ENCODE measurements around the gene USF2. TPM values are rescaled to one million over a fixed set of nuclear protein-coding genes. Genes with fewer than 3 reads are reported as not detected.

Gene USF2
- total RNA-seq, 1 donor from 2014 or later, result 70.0 TPM

DNA sequence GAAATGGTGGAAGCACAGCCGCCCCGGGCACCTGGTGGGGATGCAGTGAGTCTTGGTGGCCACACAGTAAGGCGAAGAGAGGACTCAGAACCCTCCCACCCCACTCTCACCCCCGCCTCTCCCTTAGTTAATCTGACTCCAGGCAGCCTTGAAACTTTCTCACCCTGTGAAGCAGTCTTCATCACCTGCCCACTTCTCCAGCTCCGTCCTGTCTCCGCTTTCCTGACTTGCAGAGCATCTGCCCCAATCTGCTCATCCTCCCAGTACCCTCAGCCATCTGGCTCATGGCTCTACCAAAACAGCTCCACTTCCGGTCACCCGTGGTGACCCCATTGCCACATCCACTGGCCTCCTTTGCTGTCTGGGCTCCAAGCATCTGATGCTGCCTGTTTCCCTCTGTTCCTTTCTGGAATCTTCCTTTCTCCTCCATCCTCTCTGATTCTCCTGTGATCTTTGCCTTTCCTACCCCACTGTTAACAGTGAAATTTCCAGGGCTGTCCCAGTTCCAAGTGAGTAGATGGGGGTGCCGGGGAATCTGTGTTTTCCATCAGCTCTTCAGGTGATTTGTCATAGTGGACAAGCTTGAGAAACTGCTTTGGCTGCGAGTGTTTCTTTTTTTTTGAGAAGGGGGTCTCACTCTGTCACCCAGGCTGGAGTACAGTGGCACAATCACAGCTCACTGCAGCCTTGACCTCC, 4.3 kb downstream of the USF2 start:
- peak overlapping the region; percentile 30 for H3K4me3 Mint-ChIP-seq (ENCODE audit: unreplicated experiment)
- no peaks in the 10 kb centered on the region for H3K4me1 ChIP-seq (ENCODE audit: insufficient read depth, low read length)
- no peak overlapping the region for H3K27ac Mint-ChIP-seq (ENCODE audit: unreplicated experiment)
- H3K9me3 Mint-ChIP-seq (ENCODE audit: unreplicated experiment), result no peaks in the 10 kb centered on the region
- DNase-seq (ENCODE audit: low read depth) (no peak), FAIRE-seq (no peak)
- H3K27ac ChIP-seq (ENCODE audit: low read depth, low read length), result no peak overlapping the region
- peaks cover 15% of the 10 kb centered on the region for H3K36me3 Mint-ChIP-seq (ENCODE audit: low read depth, unreplicated experiment)
- no peak overlapping the region for H3K4me3 ChIP-seq (ENCODE audit: insufficient read depth, low read depth, low read length)
- TF ChIP-seq, protein P1, sequence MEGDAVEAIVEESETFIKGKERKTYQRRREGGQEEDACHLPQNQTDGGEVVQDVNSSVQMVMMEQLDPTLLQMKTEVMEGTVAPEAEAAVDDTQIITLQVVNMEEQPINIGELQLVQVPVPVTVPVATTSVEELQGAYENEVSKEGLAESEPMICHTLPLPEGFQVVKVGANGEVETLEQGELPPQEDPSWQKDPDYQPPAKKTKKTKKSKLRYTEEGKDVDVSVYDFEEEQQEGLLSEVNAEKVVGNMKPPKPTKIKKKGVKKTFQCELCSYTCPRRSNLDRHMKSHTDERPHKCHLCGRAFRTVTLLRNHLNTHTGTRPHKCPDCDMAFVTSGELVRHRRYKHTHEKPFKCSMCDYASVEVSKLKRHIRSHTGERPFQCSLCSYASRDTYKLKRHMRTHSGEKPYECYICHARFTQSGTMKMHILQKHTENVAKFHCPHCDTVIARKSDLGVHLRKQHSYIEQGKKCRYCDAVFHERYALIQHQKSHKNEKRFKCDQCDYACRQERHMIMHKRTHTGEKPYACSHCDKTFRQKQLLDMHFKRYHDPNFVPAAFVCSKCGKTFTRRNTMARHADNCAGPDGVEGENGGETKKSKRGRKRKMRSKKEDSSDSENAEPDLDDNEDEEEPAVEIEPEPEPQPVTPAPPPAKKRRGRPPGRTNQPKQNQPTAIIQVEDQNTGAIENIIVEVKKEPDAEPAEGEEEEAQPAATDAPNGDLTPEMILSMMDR (IDR thresholded peaks at IDR 0.05; ENCODE audit: insufficient read depth, low read depth, low read length), result no peak
- H3K4me2 ChIP-seq (ENCODE audit: low read length), result no peak overlapping the region
- no peak overlapping the region for H3K9ac ChIP-seq (ENCODE audit: low read length)
- H4K20me1 ChIP-seq (ENCODE audit: insufficient read depth, low read length), result peaks cover 26% of the 10 kb centered on the region
- no peaks in the 10 kb centered on the region for H3K27me3 Mint-ChIP-seq (ENCODE audit: low read depth, unreplicated experiment)
- peaks cover 15% of the 10 kb centered on the region for H3K36me3 ChIP-seq (ENCODE audit: insufficient read depth, low read length)
- no peaks in the 10 kb centered on the region for H3K27me3 ChIP-seq (ENCODE audit: insufficient read depth, low read length)
- H2AFZ ChIP-seq (ENCODE audit: low read depth, low read length), result no peak overlapping the region
- peaks cover 12% of the 10 kb centered on the region for H3K79me2 ChIP-seq (ENCODE audit: insufficient read depth, low read length)
- H3K9me3 ChIP-seq (ENCODE audit: insufficient read depth, low read depth, low read length), result no peaks in the 10 kb centered on the region
- no peaks in the 10 kb centered on the region for H3K4me1 Mint-ChIP-seq (ENCODE audit: low read depth, unreplicated experiment)

DNA sequence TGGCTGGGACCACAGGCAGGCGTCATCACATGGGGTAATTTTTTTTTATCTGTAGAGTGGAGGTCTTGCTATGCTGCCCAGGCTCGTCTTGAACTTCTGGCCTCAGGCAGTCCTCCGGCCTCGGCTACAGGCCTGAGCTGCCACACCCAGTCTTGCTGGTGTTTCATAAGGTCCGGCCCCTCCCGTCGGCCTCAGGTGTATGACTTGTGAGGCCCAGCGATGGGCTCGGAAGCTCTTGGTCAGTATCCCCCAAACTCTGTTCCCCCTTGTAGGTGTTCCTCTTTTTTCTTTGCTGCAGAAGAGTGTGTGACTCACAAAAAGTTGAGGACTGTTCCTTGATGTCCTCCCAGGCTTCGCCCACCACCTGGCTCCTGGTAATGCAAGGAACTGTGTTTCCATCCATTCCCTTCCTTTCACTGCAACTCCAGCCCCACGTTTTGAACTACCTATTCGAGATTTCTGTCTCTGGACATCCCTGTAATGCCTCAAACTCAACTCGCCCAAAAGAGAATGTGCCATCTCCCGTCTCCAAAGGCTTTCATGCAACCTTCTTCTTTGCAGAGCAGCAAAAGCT, 5.0 kb downstream of the USF2 start:
- Histone ChIP-seq H3K79me2 (ENCODE audit: insufficient read depth, low read length) (peaks cover 12% of the 10 kb centered on the region), H3K27me3 (ENCODE audit: insufficient read depth, low read length) (no peaks in the 10 kb centered on the region), H3K9me3 (ENCODE audit: insufficient read depth, low read depth, low read length) (no peaks in the 10 kb centered on the region), H3K4me1 (ENCODE audit: insufficient read depth, low read length) (no peaks in the 10 kb centered on the region), H3K27ac (ENCODE audit: low read depth, low read length) (no peak overlapping the region), H2AFZ (ENCODE audit: low read depth, low read length) (no peak overlapping the region), H3K4me2 (ENCODE audit: low read length) (no peak overlapping the region), H3K36me3 (ENCODE audit: insufficient read depth, low read length) (peaks cover 15% of the 10 kb centered on the region), H3K9ac (ENCODE audit: low read length) (no peak overlapping the region), H3K4me3 (ENCODE audit: insufficient read depth, low read depth, low read length) (no peak overlapping the region), H4K20me1 (ENCODE audit: insufficient read depth, low read length) (peaks cover 26% of the 10 kb centered on the region)
- TF ChIP-seq EZH2 (IDR thresholded peaks at IDR 0.05; ENCODE audit: insufficient read depth, low read length), result no peak
- TF ChIP-seq, protein P1 (IDR thresholded peaks at IDR 0.05; ENCODE audit: insufficient read depth, low read depth, low read length), result no peak
- Mint-ChIP-seq H3K27me3 (ENCODE audit: low read depth, unreplicated experiment) (no peaks in the 10 kb centered on the region), H3K9me3 (ENCODE audit: unreplicated experiment) (no peaks in the 10 kb centered on the region), H3K4me3 (ENCODE audit: unreplicated experiment) (no peak overlapping the region), H3K36me3 (ENCODE audit: low read depth, unreplicated experiment) (peaks cover 15% of the 10 kb centered on the region), H3K4me1 (ENCODE audit: low read depth, unreplicated experiment) (no peaks in the 10 kb centered on the region), H3K27ac (ENCODE audit: unreplicated experiment) (no peak overlapping the region)
- DNase-seq (ENCODE audit: low read depth) (no peak), FAIRE-seq (no peak)

DNA sequence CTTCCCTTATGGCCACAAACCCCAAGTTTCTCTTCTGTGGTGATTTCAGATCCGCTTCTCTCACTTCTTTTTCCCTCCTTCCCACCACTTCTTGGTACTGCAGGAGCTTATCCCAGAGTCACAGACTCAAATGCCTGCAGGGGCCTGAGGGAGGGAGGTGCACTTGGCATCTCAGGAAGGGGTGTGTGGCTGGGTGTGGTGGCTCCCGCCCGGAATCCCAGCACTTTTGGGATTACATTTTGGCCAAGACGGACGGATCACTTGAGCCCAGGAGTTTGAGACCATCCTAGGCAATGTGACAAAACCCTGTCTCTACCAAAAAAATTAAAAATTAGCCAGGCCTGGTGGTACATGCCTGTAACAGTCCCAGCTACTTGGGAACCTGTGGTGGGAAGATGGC, 5.6 kb downstream of the USF2 start:
- no peak overlapping the region for H3K9ac ChIP-seq (ENCODE audit: low read length)
- no peaks in the 10 kb centered on the region for H3K27me3 ChIP-seq (ENCODE audit: insufficient read depth, low read length)
- no peaks in the 10 kb centered on the region for H3K4me1 ChIP-seq (ENCODE audit: insufficient read depth, low read length)
- Mint-ChIP-seq H3K4me3 (ENCODE audit: unreplicated experiment) (no peak overlapping the region), H3K27ac (ENCODE audit: unreplicated experiment) (no peak overlapping the region), H3K4me1 (ENCODE audit: low read depth, unreplicated experiment) (no peaks in the 10 kb centered on the region), H3K9me3 (ENCODE audit: unreplicated experiment) (no peaks in the 10 kb centered on the region), H3K36me3 (ENCODE audit: low read depth, unreplicated experiment) (peaks cover 15% of the 10 kb centered on the region), H3K27me3 (ENCODE audit: low read depth, unreplicated experiment) (no peaks in the 10 kb centered on the region)
- no peak overlapping the region for H3K27ac ChIP-seq (ENCODE audit: low read depth, low read length)
- H4K20me1 ChIP-seq (ENCODE audit: insufficient read depth, low read length), result peaks cover 26% of the 10 kb centered on the region
- no peak overlapping the region for H3K4me2 ChIP-seq (ENCODE audit: low read length)
- no peaks in the 10 kb centered on the region for H3K9me3 ChIP-seq (ENCODE audit: insufficient read depth, low read depth, low read length)
- no peak overlapping the region for H2AFZ ChIP-seq (ENCODE audit: low read depth, low read length)
- FAIRE-seq, result no peak
- peaks cover 12% of the 10 kb centered on the region for H3K79me2 ChIP-seq (ENCODE audit: insufficient read depth, low read length)
- peaks cover 15% of the 10 kb centered on the region for H3K36me3 ChIP-seq (ENCODE audit: insufficient read depth, low read length)
- no peak for DNase-seq (ENCODE audit: low read depth)
- TF ChIP-seq, protein P1 (IDR thresholded peaks at IDR 0.05; ENCODE audit: insufficient read depth, low read depth, low read length), result no peak
- no peak for TF ChIP-seq EZH2 (IDR thresholded peaks at IDR 0.05; ENCODE audit: insufficient read depth, low read length)
- no peak overlapping the region for H3K4me3 ChIP-seq (ENCODE audit: insufficient read depth, low read depth, low read length)
